ENCODE data around the gene BMPER. TPM values are rescaled to one million over a fixed set of nuclear protein-coding genes. Genes with fewer than 3 reads are reported as not detected.
A peak's percentile ranks its signal among the peaks of the same experiment; 100 is the strongest.

BMPER gene
- total RNA-seq, 1 donor from 2014 or later: 5.2 TPM

- Histone ChIP-seq H3K4me1 (no peaks in the 10 kb centered on the region), H3K4me3 (no peak overlapping the region), H3K36me3 (no peaks in the 10 kb centered on the region), H3K9me3 (no peaks in the 10 kb centered on the region), H3K27ac (no peak overlapping the region), H3K27me3 (no peaks in the 10 kb centered on the region)
- DNase-seq (ENCODE audit: extremely low spot score in 2 of 2): no peak
- intact Hi-C loops (cut with DNase I): no loop called here
- TF ChIP-seq CTCF (IDR thresholded peaks at IDR 0.05) (no peak), POLR2A (IDR thresholded peaks at IDR 0.05) (no peak), POLR2AphosphoS5 (IDR thresholded peaks at IDR 0.05; ENCODE audit: insufficient read depth in 1 of 2, low read depth in 1 of 2) (no peak)
Observed at GRCh38 chr7:33917661-33918060, 12.3 kb downstream of the BMPER start.

- Histone ChIP-seq H3K9me3 (no peaks in the 10 kb centered on the region), H3K27ac (no peak overlapping the region), H3K36me3 (no peaks in the 10 kb centered on the region), H3K4me1 (no peaks in the 10 kb centered on the region), H3K4me3 (no peak overlapping the region), H3K27me3 (no peaks in the 10 kb centered on the region)
- TF ChIP-seq CTCF (IDR thresholded peaks at IDR 0.05) (no peak), POLR2AphosphoS5 (IDR thresholded peaks at IDR 0.05; ENCODE audit: insufficient read depth in 1 of 2, low read depth in 1 of 2) (no peak), POLR2A (IDR thresholded peaks at IDR 0.05) (no peak)
- DNase-seq (ENCODE audit: extremely low spot score in 2 of 2): no peak
- intact Hi-C loops (cut with DNase I): no loop called here
Observed at GRCh38 chr7:33918438-33919143, 13.3 kb downstream of the BMPER start.

GRCh38 chr7:33919449-33919848, 14.1 kb downstream of the BMPER start:
- Histone ChIP-seq H3K27ac (no peak overlapping the region), H3K36me3 (no peaks in the 10 kb centered on the region), H3K4me3 (no peak overlapping the region), H3K4me1 (no peaks in the 10 kb centered on the region), H3K27me3 (no peaks in the 10 kb centered on the region), H3K9me3 (no peaks in the 10 kb centered on the region)
- no peak for DNase-seq (ENCODE audit: extremely low spot score in 2 of 2)
- intact Hi-C loops (cut with DNase I): no loop called here
- TF ChIP-seq CTCF (IDR thresholded peaks at IDR 0.05) (no peak), POLR2A (IDR thresholded peaks at IDR 0.05) (no peak), POLR2AphosphoS5 (IDR thresholded peaks at IDR 0.05; ENCODE audit: insufficient read depth in 1 of 2, low read depth in 1 of 2) (no peak)

- H3K4me1 ChIP-seq: no peaks in the 10 kb centered on the region
- no peak overlapping the region for H3K4me3 ChIP-seq
- intact Hi-C loops (cut with DNase I): no loop called here
- TF ChIP-seq POLR2AphosphoS5 (IDR thresholded peaks at IDR 0.05; ENCODE audit: insufficient read depth in 1 of 2, low read depth in 1 of 2): peak in 1 of 2 donors; percentile 66
- no peak for TF ChIP-seq CTCF (IDR thresholded peaks at IDR 0.05)
- no peak for TF ChIP-seq POLR2A (IDR thresholded peaks at IDR 0.05)
- no peak for DNase-seq (ENCODE audit: extremely low spot score in 2 of 2)
- H3K27me3 ChIP-seq: no peaks in the 10 kb centered on the region
- H3K27ac ChIP-seq: peak overlapping the region; percentile 61
- H3K36me3 ChIP-seq: no peaks in the 10 kb centered on the region
- no peaks in the 10 kb centered on the region for H3K9me3 ChIP-seq
Observed at GRCh38 chr7:33921216-33921938, 16.0 kb downstream of the BMPER start.

- no peaks in the 10 kb centered on the region for H3K36me3 ChIP-seq
- peak overlapping the region; percentile 61 for H3K27ac ChIP-seq
- H3K4me3 ChIP-seq: no peak overlapping the region
- H3K27me3 ChIP-seq: no peaks in the 10 kb centered on the region
- H3K4me1 ChIP-seq: no peaks in the 10 kb centered on the region
- no peaks in the 10 kb centered on the region for H3K9me3 ChIP-seq
- no peak for TF ChIP-seq POLR2A (IDR thresholded peaks at IDR 0.05)
- no peak for TF ChIP-seq POLR2AphosphoS5 (IDR thresholded peaks at IDR 0.05; ENCODE audit: insufficient read depth in 1 of 2, low read depth in 1 of 2)
- no peak for TF ChIP-seq CTCF (IDR thresholded peaks at IDR 0.05)
- intact Hi-C loops (cut with DNase I): no loop called here
- DNase-seq (ENCODE audit: extremely low spot score in 2 of 2): no peak
Observed at GRCh38 chr7:33922820-33923219, 17.5 kb downstream of the BMPER start.

Data from vagina (tissue), 2 donors.